ENCODE results near the gene SASH1. TPM values are rescaled to one million over a fixed set of nuclear protein-coding genes. Genes with fewer than 3 reads are reported as not detected.

The SASH1 gene
- total RNA-seq, 6 donors from 2014 or later, result 59.3 to 131 (median 79.2) TPM

DNA sequence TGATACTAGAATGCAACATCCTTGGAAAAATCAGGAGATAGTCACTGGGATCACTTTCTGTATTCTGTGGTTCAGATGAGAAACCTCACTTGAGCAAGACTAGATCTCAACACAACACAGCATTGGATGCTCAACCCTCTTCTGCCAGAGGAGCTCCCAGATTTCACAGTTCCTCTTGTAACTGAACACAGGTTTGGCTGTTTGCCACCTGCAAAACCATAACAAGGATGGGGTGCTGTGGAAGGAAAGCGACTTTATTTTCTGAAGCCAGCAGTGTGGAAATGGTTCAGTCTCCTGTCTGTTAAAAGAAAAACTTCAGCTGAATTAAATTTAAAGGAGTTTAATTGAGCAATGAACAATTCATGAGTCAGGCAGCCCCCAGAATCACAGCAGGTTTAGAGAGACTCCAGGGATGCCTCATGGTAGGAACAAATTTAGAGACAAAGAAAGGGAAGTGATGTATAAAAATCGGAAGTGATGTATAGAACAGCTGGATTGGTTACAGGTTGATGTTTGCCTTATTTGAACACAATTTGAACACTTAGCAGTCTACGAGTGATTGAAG is 254.3 kb downstream of the SASH1 start:
- no peak for TF ChIP-seq POLR2AphosphoS5 (IDR thresholded peaks at IDR 0.05)
- no peak for TF ChIP-seq POLR2A (IDR thresholded peaks at IDR 0.05)
- TF ChIP-seq, protein P1, sequence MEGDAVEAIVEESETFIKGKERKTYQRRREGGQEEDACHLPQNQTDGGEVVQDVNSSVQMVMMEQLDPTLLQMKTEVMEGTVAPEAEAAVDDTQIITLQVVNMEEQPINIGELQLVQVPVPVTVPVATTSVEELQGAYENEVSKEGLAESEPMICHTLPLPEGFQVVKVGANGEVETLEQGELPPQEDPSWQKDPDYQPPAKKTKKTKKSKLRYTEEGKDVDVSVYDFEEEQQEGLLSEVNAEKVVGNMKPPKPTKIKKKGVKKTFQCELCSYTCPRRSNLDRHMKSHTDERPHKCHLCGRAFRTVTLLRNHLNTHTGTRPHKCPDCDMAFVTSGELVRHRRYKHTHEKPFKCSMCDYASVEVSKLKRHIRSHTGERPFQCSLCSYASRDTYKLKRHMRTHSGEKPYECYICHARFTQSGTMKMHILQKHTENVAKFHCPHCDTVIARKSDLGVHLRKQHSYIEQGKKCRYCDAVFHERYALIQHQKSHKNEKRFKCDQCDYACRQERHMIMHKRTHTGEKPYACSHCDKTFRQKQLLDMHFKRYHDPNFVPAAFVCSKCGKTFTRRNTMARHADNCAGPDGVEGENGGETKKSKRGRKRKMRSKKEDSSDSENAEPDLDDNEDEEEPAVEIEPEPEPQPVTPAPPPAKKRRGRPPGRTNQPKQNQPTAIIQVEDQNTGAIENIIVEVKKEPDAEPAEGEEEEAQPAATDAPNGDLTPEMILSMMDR (IDR thresholded peaks at IDR 0.05), result no peak
- TF ChIP-seq EP300 (IDR thresholded peaks at IDR 0.05), result no peak
- Histone ChIP-seq H3K4me1 (peaks cover 0 to 11% (median 0%) of the 10 kb centered on the region in 4 donors), H3K4me3 (no peak overlapping the region), H3K36me3 (no peaks in the 10 kb centered on the region), H3K27ac (no peak overlapping the region), H3K9me3 (no peaks in the 10 kb centered on the region), H3K27me3 (no peaks in the 10 kb centered on the region)
- ATAC-seq (ENCODE audit: low FRiP score in 2 of 2), result no peak
- DNase-seq, result no peak
- WGBS, 2 donors, result 71 to 74% methylated on average over 3 of the region's 3 CpGs

GRCh38 chr6:148598724-148599123 is 256.1 kb downstream of the SASH1 start:
- DNase-seq, result no peak
- Histone ChIP-seq H3K27ac (peak overlapping the region in 1 of 4 donors; percentile 17), H3K4me1 (peaks cover 0 to 2% (median 0%) of the 10 kb centered on the region in 4 donors), H3K9me3 (no peaks in the 10 kb centered on the region), H3K27me3 (no peaks in the 10 kb centered on the region), H3K4me3 (no peak overlapping the region), H3K36me3 (no peaks in the 10 kb centered on the region)
- TF ChIP-seq, protein P1 (IDR thresholded peaks at IDR 0.05), result no peak
- TF ChIP-seq POLR2AphosphoS5 (IDR thresholded peaks at IDR 0.05), result no peak
- 47 to 49% methylated on average over 3 of the region's 3 CpGs for WGBS, 2 donors
- ATAC-seq (ENCODE audit: low FRiP score in 2 of 2), result no peak

DNA sequence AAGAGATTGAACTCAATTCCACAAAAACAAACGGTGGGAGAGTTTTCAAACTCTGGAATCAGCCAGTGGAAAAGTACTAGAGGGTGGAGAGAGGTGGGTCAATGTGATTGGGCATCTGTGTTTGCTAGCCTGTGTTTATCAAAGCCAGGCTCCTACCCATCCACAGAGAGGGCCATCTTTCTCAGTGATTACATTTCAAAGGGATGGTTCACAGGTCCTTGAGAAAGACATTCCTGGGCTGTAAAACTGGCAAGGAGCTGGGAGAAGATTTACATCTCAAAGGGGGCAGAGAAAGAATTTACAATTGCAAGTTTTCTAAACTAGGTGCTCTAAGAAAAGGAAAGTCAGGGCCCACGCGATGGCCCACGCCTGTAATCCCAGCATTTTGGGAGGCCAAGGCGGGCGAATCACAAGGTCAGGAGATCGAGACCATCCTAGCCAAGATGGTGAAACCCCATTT is 257.4 kb downstream of the SASH1 start:
- H3K4me3 ChIP-seq, result no peak overlapping the region
- 70 to 73% methylated on average over 7 of the region's 7 CpGs for WGBS, 2 donors
- ATAC-seq (ENCODE audit: low FRiP score in 2 of 2), result no peak
- no peaks in the 10 kb centered on the region for H3K36me3 ChIP-seq
- no peaks in the 10 kb centered on the region for H3K27me3 ChIP-seq
- DNase-seq, result no peak
- peak overlapping the region in 2 of 4 donors; percentile 14 to 15 for H3K27ac ChIP-seq
- H3K4me1 ChIP-seq, result no peaks in the 10 kb centered on the region
- H3K9me3 ChIP-seq, result no peaks in the 10 kb centered on the region
- TF ChIP-seq EP300 (IDR thresholded peaks at IDR 0.05) (no peak), POLR2A (IDR thresholded peaks at IDR 0.05) (no peak), POLR2AphosphoS5 (IDR thresholded peaks at IDR 0.05) (no peak)
- TF ChIP-seq, protein P1 (IDR thresholded peaks at IDR 0.05), result no peak

Small RNAs within 50 kb of the gene (small RNA-seq; reads per million reads assigned to genes)
- gene SNRPEP6, result 0 reads per million in 4 donors
